Hematopoietic multipotent progenitor cell treated with erythropoietin and hydrocortisone succinate and interleukin-3 and kit ligand, for 6 days (in vitro differentiated cells): ENCODE data around the gene ARID4B.
"Not testable (repeated sequence)": the region's sequence is repeated elsewhere in the genome, so short reads cannot be mapped to it uniquely, and the experiment has no call there.

Experiments used
- DNase-seq: peaks from one replicate; pipeline ENCODE4 v3.0.0-alpha.2; 2015

ARID4B gene

GRCh38 chr1:235159284-235159683 lies 168.7 kb downstream of the ARID4B start:
- DNase-seq, result not testable (repeated sequence)

GRCh38 chr1:235158680-235159079 lies 169.3 kb downstream of the ARID4B start:
- DNase-seq, result no peak

- no peak for DNase-seq
Observed at GRCh38 chr1:235157150-235157549, 170.8 kb downstream of the ARID4B start.

- DNase-seq, result no peak
Observed at GRCh38 chr1:235156740-235157139, 171.2 kb downstream of the ARID4B start.

- peak; percentile 45 for DNase-seq
Observed at GRCh38 chr1:235156265-235156664, 171.7 kb downstream of the ARID4B start.

- DNase-seq, result no peak
Observed at GRCh38 chr1:235152235-235152634, 175.7 kb downstream of the ARID4B start.

- no peak for DNase-seq
Observed at GRCh38 chr1:235151033-235151432, 176.9 kb downstream of the ARID4B start.

- no peak for DNase-seq
Observed at GRCh38 chr1:235149824-235150223, 178.2 kb downstream of the ARID4B start.

GRCh38 chr1:235147269-235147668 lies 180.7 kb downstream of the ARID4B start:
- DNase-seq, result no peak

GRCh38 chr1:235145639-235146038 lies 182.3 kb downstream of the ARID4B start:
- DNase-seq, result no peak

GRCh38 chr1:235142991-235143390 lies 185.0 kb downstream of the ARID4B start:
- DNase-seq, result no peak

GRCh38 chr1:235139315-235139714 lies 188.7 kb downstream of the ARID4B start:
- no peak for DNase-seq

- DNase-seq, result no peak
Observed at GRCh38 chr1:235138821-235139220, 189.2 kb downstream of the ARID4B start.

- DNase-seq, result peak; percentile 43
Observed at GRCh38 chr1:235136111-235136510, 191.9 kb downstream of the ARID4B start.

GRCh38 chr1:235134171-235134570 lies 193.8 kb downstream of the ARID4B start:
- no peak for DNase-seq

GRCh38 chr1:235133086-235133485 lies 194.9 kb downstream of the ARID4B start:
- DNase-seq, result no peak

GRCh38 chr1:235131961-235132360 lies 196.0 kb downstream of the ARID4B start:
- DNase-seq, result no peak

GRCh38 chr1:235130766-235131270 lies 197.2 kb downstream of the ARID4B start:
- no peak for DNase-seq

GRCh38 chr1:235129774-235130570 lies 198.0 kb downstream of the ARID4B start:
- DNase-seq, result no peak

GRCh38 chr1:235128456-235129328 lies 199.3 kb downstream of the ARID4B start, which contains the start of gene TOMM20:
Gene TOMM20 (minus strand): TSS chr1:235128837. CDS start chr1:235128715, 122 bp downstream.
- DNase-seq, result peak; percentile 98

GRCh38 chr1:235127732-235128455 lies 200.1 kb downstream of the ARID4B start:
- peak; percentile 33 for DNase-seq

GRCh38 chr1:235127203-235127602 lies 200.8 kb downstream of the ARID4B start:
- peak; percentile 42 for DNase-seq

- DNase-seq, result no peak
Observed at GRCh38 chr1:235124665-235125064, 203.3 kb downstream of the ARID4B start.
